Ectodermal cell (in vitro differentiated cells): ENCODE data around the gene MINDY3.

ENCODE experiments used
- H3K27ac ChIP-seq: 2 replicates; pipeline ENCODE4 v1.7.0; 2013; ENCODE audit warnings: mild to moderate bottlenecking, low read depth, low read length; ENCODE audit not compliant: insufficient read depth, poor library complexity, severe bottlenecking
- H3K27me3 ChIP-seq: 2 replicates; pipeline ENCODE4 v1.7.0; 2013; ENCODE audit warnings: mild to moderate bottlenecking, low read length; ENCODE audit not compliant: insufficient read depth, control insufficient read depth, poor library complexity, severe bottlenecking
- H3K36me3 ChIP-seq: one replicate; pipeline ENCODE4 v1.7.0; 2013; ENCODE audit warnings: low read length; ENCODE audit not compliant: control insufficient read depth, insufficient read depth
- H3K4me1 ChIP-seq: one replicate; pipeline ENCODE4 v1.7.0; 2013; ENCODE audit warnings: low read length; ENCODE audit not compliant: control insufficient read depth, insufficient read depth
- H3K4me3 ChIP-seq: 2 replicates; pipeline ENCODE4 v1.7.0; 2013; ENCODE audit warnings: low read depth, low read length, control low read depth; ENCODE audit not compliant: insufficient read depth
- H3K9me3 ChIP-seq: 2 replicates; pipeline ENCODE4 v1.7.0; 2013; ENCODE audit warnings: mild to moderate bottlenecking, low read length, moderate library complexity; ENCODE audit not compliant: control insufficient read depth
- WGBS, 2 experiments: methylation state at CpG; one replicate each; pipeline ENCODE4 v1.1.7; 2013; ENCODE audit warnings: missing lambda C conversion rate in 2 of 2; 5-methylcytosine and 5-hydroxymethylcytosine counted together

The MINDY3 gene

GRCh38 chr10:15742102-15742501 is 118.2 kb downstream of the MINDY3 start:
- Histone ChIP-seq H3K4me1 (no peaks in the 10 kb centered on the region), H3K9me3 (no peaks in the 10 kb centered on the region), H3K27me3 (no peaks in the 10 kb centered on the region), H3K27ac (no peak overlapping the region), H3K4me3 (no peak overlapping the region), H3K36me3 (no peaks in the 10 kb centered on the region)
- 68 to 87% methylated on average over 4 to 5 of the region's 5 CpGs for WGBS, 2 experiments

DNA sequence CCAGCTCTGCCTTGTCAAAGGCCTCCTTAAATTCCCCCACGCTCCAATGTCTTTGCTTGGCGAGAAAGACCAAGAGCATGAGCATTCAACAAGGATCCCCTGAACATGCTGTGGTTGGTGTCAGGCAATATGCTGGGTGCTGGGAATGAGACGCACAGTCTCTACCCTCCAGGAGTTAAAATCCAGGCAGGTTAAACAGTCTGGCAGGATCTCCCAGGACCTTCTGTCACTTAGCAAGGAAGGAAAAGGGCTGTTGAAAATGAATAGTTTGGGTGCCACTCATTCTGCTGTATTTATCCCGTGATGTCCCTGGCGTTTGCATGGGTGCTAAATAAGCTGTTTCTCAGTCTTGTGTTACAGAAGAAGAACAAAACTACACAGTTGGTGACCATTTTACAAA is 118.7 kb downstream of the MINDY3 start:
- Histone ChIP-seq H3K36me3 (no peaks in the 10 kb centered on the region), H3K4me1 (no peaks in the 10 kb centered on the region)

DNA sequence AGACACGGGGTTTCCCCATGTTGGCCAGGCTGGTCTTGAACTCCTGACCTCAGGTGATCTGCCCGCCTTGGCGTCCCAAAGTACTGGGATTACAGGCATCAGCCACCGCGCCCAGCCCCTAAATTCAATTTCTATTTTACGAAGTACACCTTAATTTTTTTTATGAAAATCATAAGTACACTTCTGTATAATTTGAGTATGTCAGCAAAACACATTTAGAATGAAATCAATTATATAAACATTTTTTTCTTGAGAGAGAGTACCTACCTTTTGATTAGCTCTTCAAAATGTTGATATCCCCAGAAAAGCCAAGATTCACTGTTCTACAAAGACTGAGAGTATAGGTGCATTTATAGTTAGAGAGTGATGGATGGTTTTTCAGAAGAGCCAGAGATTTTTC is 120.0 kb downstream of the MINDY3 start:
- Histone ChIP-seq H3K4me1 (no peaks in the 10 kb centered on the region), H3K27ac (no peak overlapping the region), H3K4me3 (no peak overlapping the region), H3K9me3 (no peaks in the 10 kb centered on the region), H3K27me3 (no peaks in the 10 kb centered on the region), H3K36me3 (no peaks in the 10 kb centered on the region)
- WGBS, 2 experiments: 93 to 97% methylated on average over 5 to 6 of the region's 6 CpGs

More for the DNA sequence above, 118.7 kb downstream of the MINDY3 start:
- no peak overlapping the region for H3K27ac ChIP-seq
- no peaks in the 10 kb centered on the region for H3K27me3 ChIP-seq
- WGBS, 2 experiments: 95 to 99% methylated on average over 5 of the region's 5 CpGs
- H3K4me3 ChIP-seq: no peak overlapping the region
- no peaks in the 10 kb centered on the region for H3K9me3 ChIP-seq

DNA sequence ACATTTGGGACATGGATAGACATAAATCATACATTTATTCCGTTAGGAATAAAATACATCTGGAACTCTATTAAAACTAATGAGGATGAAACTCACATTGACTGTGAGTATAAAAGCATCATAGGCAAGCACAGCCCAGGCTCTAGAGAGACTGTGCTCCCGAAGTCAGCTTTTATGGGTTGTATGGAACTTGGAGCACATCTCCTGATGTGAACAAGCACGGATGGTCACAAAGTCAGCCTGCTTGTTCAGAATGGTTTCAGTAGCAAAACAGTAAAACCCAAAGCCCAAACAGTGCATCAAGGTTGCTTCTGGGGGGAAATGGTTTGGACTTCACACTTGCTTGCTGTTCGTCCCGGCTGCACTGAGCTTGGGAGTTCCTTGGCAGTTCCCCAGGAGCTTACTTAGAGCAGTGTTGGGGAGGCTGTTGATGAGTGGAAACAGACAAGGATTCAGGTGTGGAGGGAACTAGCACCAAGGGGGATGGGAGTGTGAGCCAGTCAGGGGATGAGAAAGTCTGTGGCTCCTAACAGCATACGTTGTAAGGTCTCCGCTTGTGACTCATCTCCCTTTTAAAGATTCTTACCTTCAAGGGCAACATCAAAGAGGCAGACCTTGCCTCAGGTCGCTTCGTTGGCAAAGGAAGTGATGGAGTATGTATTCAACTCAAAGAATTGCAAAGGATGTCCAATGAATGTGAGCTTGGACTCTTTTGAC is 120.9 kb downstream of the MINDY3 start:
- Histone ChIP-seq H3K9me3 (no peaks in the 10 kb centered on the region), H3K36me3 (no peaks in the 10 kb centered on the region), H3K27ac (no peak overlapping the region), H3K27me3 (no peaks in the 10 kb centered on the region), H3K4me1 (no peaks in the 10 kb centered on the region), H3K4me3 (no peak overlapping the region)
- WGBS, 2 experiments: 83 to 89% methylated on average over 8 to 9 of the region's 9 CpGs

DNA sequence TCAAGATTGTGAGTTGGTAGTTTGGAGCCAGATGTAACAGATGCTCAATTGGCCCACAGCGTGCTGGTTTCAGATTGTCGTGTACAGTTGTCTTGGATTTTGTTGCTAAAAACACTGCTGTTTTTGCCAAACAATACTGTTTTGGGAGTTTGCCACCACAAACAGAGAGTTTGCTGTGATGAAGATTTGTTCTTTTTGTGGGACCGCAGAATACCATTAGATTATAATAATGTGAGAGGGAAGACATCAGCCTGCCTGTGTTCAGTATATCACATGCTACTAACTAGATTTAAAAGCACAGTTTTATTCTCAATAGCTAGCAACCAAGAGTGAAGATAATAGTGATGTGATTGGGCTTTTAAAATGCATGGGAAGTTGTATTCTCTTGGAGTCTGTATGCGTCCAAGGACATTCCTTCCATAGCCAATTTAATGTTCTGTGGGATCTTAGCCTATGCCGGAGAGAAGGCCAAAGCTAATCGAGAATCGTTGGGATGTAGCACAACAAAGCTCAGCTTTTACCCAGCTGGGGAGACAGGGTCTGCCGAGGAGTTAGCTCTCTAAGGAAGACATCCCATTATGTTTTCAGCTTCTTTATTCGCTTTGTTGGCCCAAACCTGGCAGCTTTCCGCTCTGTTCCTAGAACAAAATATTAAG is 121.9 kb downstream of the MINDY3 start:
- Histone ChIP-seq H3K36me3 (no peaks in the 10 kb centered on the region), H3K4me3 (no peak overlapping the region), H3K27me3 (no peaks in the 10 kb centered on the region), H3K9me3 (no peaks in the 10 kb centered on the region), H3K27ac (no peak overlapping the region), H3K4me1 (no peaks in the 10 kb centered on the region)
- 91 to 96% methylated on average over 10 of the region's 10 CpGs for WGBS, 2 experiments

DNA sequence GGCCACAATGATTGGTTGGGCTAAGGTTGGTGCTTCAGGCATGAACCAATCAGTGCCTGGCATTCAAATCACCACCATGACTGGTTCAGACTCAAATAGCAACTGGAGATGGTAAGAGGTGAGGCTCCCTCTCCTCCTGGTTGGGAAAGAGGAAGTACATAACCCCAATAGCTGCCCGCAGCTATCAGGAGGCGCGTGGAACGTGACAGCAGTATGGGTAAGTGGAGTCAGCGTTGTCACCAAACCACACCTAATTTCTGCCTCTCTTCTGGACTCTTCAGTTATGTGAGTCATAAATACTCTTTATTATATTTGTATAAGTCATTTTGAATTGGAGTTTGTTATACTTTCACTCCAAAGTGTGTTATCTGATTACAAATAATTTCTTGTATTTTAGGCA is 122.7 kb downstream of the MINDY3 start:
- Histone ChIP-seq H3K4me1 (no peaks in the 10 kb centered on the region), H3K36me3 (no peaks in the 10 kb centered on the region), H3K4me3 (no peak overlapping the region), H3K27me3 (no peaks in the 10 kb centered on the region), H3K9me3 (no peaks in the 10 kb centered on the region), H3K27ac (no peak overlapping the region)
- 91 to 100% methylated on average over 5 of the region's 5 CpGs for WGBS, 2 experiments

GRCh38 chr10:15735763-15736162 is 124.5 kb downstream of the MINDY3 start:
- Histone ChIP-seq H3K4me3 (no peak overlapping the region), H3K36me3 (no peaks in the 10 kb centered on the region), H3K4me1 (no peaks in the 10 kb centered on the region), H3K9me3 (no peaks in the 10 kb centered on the region), H3K27me3 (no peaks in the 10 kb centered on the region), H3K27ac (no peak overlapping the region)
- WGBS, 2 experiments: 52 to 59% methylated on average over 3 to 4 of the region's 4 CpGs

DNA sequence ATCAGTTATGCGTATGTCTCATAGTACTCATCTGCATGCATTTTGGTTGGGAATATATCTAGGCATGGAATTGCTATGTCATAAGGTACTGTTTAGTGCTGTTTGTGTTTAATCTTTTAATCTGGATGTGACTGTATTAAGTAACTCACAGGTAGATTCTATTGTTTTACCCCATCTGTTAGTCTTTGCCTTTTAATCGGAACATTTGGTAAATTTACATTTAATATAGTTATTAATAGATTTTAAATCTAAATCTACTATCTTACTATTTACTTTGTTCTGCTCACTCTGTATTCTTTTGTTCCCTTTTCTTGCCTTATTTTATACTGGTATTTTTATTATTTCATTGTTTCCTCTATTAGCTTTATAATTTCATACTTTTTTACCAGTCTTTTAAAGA is 130.0 kb downstream of the MINDY3 start:
- Histone ChIP-seq H3K4me3 (no peak overlapping the region), H3K36me3 (no peaks in the 10 kb centered on the region), H3K9me3 (no peaks in the 10 kb centered on the region), H3K27me3 (no peaks in the 10 kb centered on the region), H3K4me1 (no peaks in the 10 kb centered on the region), H3K27ac (no peak overlapping the region)
- 95 to 96% methylated on average over 1 of the region's 2 CpGs for WGBS, 2 experiments

- Histone ChIP-seq H3K4me3 (no peak overlapping the region), H3K36me3 (no peaks in the 10 kb centered on the region), H3K27ac (no peak overlapping the region), H3K9me3 (no peaks in the 10 kb centered on the region), H3K4me1 (no peaks in the 10 kb centered on the region), H3K27me3 (no peaks in the 10 kb centered on the region)
- 92 to 96% methylated on average over 6 to 7 of the region's 7 CpGs for WGBS, 2 experiments
Measured at GRCh38 chr10:15729890-15730289, 130.4 kb downstream of the MINDY3 start.
